GM12864 (cell line): ENCODE data around the gene FRAT1.

Experiments used
- DNase-seq: peaks from one replicate; pipeline ENCODE4 v3.0.0-alpha.2; 2011; ENCODE audit warnings: low read depth
- H3K4me3 ChIP-seq: 2 replicates; pipeline ENCODE4 v1.5.1; 2011; ENCODE audit warnings: mild to moderate bottlenecking, low read depth, low read length, control low read depth
- TF ChIP-seq, protein P1 (sequence below): IDR thresholded peaks from 2 replicates; pipeline ENCODE4 v1.5.1; 2011; ENCODE audit warnings: low read depth, mild to moderate bottlenecking, moderate library complexity, low read length, control low read depth, inconsistent platforms; ENCODE audit errors: missing control alignments

FRAT1 gene

DNA sequence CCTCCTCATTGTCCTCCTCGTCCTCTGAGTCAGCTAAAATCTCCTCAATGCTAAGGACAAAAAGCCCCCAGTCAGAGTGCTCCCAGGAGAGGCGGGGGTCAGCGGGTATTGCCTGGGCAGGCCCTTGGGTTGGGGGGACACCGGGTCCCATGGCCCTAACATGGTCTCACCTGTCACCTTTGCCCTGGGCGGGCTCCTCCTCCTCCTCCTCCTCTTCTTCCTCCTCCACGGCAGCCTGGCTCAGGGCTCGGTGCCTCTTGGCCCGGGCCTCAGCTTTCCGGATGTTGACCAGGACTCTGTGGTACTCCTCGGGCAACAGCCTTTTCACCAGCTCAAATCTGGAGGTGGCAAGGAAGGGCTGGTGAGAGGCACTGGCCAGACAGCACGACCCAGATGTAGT lies 47.5 kb downstream of the FRAT1 start:
- DNase-seq, result no peak

DNA sequence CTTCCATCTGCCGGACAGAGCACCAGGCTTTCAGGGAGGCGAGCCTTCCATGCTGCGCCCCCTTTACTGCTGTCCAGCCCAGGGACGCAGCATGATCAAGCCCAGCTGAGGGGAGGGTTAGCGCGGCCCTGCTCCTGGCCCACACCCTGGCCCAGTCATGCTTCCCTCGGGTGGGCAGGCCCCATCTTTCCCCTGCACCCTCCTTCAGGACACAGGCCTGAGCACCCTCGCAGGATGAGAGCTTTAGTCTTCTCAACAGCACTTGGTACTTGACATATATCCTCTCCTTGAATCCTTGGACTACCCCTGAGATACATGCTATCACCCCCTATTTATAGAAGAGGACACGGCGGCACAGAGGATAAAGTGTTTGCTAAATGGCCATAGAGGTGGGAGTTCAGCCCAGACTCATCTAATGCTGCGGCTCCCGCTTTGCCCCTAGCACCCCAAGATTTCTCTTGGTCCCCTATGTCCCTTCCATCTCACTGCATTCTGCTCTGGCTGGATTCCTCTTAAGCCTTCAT lies 48.1 kb downstream of the FRAT1 start:
- no peak for DNase-seq
- TF ChIP-seq, protein P1, sequence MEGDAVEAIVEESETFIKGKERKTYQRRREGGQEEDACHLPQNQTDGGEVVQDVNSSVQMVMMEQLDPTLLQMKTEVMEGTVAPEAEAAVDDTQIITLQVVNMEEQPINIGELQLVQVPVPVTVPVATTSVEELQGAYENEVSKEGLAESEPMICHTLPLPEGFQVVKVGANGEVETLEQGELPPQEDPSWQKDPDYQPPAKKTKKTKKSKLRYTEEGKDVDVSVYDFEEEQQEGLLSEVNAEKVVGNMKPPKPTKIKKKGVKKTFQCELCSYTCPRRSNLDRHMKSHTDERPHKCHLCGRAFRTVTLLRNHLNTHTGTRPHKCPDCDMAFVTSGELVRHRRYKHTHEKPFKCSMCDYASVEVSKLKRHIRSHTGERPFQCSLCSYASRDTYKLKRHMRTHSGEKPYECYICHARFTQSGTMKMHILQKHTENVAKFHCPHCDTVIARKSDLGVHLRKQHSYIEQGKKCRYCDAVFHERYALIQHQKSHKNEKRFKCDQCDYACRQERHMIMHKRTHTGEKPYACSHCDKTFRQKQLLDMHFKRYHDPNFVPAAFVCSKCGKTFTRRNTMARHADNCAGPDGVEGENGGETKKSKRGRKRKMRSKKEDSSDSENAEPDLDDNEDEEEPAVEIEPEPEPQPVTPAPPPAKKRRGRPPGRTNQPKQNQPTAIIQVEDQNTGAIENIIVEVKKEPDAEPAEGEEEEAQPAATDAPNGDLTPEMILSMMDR, result no peak
- no peak overlapping the region for H3K4me3 ChIP-seq

More for the DNA sequence above, 47.5 kb downstream of the FRAT1 start:
- H3K4me3 ChIP-seq, result no peak overlapping the region
- TF ChIP-seq, protein P1, result no peak
